ENCODE data around the gene DTYMK.

DNA sequence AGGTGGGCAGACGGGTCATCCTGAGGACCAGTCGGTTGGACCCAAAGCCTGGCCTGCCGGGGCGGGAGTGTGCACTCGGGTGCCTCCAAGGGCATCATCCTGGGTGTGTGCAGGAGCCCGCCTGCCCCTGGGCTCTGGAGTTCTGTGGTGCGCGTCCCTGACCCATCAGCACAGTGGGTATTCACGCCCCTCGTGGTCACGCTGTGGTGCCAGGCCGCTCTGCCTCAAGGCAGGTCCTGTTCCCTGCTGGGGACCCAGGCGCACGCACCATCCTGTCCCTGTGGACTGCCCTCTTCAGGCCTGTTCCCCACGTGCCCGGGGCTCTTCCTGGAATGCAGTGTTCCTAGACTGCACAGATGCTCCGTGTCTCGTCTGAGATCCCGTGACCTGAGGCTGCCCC lies 33.5 kb upstream of the DTYMK start:
- TF ChIP-seq, protein P1, sequence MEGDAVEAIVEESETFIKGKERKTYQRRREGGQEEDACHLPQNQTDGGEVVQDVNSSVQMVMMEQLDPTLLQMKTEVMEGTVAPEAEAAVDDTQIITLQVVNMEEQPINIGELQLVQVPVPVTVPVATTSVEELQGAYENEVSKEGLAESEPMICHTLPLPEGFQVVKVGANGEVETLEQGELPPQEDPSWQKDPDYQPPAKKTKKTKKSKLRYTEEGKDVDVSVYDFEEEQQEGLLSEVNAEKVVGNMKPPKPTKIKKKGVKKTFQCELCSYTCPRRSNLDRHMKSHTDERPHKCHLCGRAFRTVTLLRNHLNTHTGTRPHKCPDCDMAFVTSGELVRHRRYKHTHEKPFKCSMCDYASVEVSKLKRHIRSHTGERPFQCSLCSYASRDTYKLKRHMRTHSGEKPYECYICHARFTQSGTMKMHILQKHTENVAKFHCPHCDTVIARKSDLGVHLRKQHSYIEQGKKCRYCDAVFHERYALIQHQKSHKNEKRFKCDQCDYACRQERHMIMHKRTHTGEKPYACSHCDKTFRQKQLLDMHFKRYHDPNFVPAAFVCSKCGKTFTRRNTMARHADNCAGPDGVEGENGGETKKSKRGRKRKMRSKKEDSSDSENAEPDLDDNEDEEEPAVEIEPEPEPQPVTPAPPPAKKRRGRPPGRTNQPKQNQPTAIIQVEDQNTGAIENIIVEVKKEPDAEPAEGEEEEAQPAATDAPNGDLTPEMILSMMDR (IDR thresholded peaks at IDR 0.05; ENCODE audit: poor library complexity): no peak
- TF ChIP-seq EZH2 (IDR thresholded peaks at IDR 0.05; ENCODE audit: borderline replicate concordance) (no peak), EZH2phosphoT487 (IDR thresholded peaks at IDR 0.05; ENCODE audit: low read depth, severe bottlenecking, unreplicated experiment) (no peak)

Data from hepatocyte (in vitro differentiated cells).